K562 (cell line): ENCODE measurements around the gene CARMIL3. TPM values are rescaled to one million over a fixed set of nuclear protein-coding genes. Genes with fewer than 3 reads are reported as not detected.

ENCODE experiments used
- HDAC3 ChIP-seq: fragments of 450-650 bp; IDR thresholded peaks from 2 replicates; pipeline ENCODE4 v1.6.1; 2018; ENCODE audit warnings: borderline replicate concordance, mild to moderate bottlenecking, moderate library complexity; ENCODE audit not compliant: partially characterized antibody
- HDAC6 ChIP-seq: IDR thresholded peaks from 2 replicates; pipeline ENCODE4 v1.6.1; 2012; ENCODE audit warnings: low read depth, mild to moderate bottlenecking, control low read depth, inconsistent platforms, low read length, moderate library complexity
- ILF3 ChIP-seq: fragments of 450-650 bp; IDR thresholded peaks from 2 replicates; pipeline ENCODE4 v1.6.1; 2018; ENCODE audit warnings: antibody characterized with exemption, mild to moderate bottlenecking, moderate library complexity, borderline replicate concordance
- ZBED1 ChIP-seq: IDR thresholded peaks from 2 replicates; pipeline ENCODE4 v1.6.1; 2014
- ZFP1 ChIP-seq: fragments of 450-650 bp; formaldehyde crosslinking; IDR thresholded peaks from 2 replicates; pipeline ENCODE4 v1.4.0; 2020; ENCODE audit warnings: mild to moderate bottlenecking, mixed read lengths
- ZNF445 ChIP-seq: fragments of 250-450 bp; sonication (Bioruptor Pico); IDR thresholded peaks from 2 replicates; pipeline ENCODE4 v1.4.0; 2020; ENCODE audit warnings: low read depth, mild to moderate bottlenecking, moderate library complexity
- ZNF584 ChIP-seq: fragments of 200-800 bp; sonication (Bioruptor generic); IDR thresholded peaks from 2 replicates; pipeline ENCODE4 v1.6.1; 2016; ENCODE audit warnings: low read depth, mild to moderate bottlenecking, missing genetic modification characterization, missing compliant biosample characterization
- polyA plus RNA-seq, 8 experiments: library from polyadenylated mRNA; depleted of rRNA in 4 of 8; stranded (reverse) in 5 of 8; unstranded in 3 of 8; fragments of >200 nt; fragmentation: Nextera tagmentation in 2 of 8; fragmentation: Illumina TruSeq in 1 of 8; extraction: Ambion mirVana in 2 of 8; extraction: Trizol in 1 of 8; gene quantifications; 2 replicates each; pipeline versions ENCODE4 v1.2.1 to v1.2.3, GENCODE V29; 2011 to 2014; ENCODE audit warnings: inconsistent platforms in 1 of 8, missing spikeins in 1 of 8
- total RNA-seq, 7 experiments: library from RNA; depleted of rRNA in 6 of 7; stranded (reverse); fragments of >200 nt in 6 of 7; fragmentation: Illumina TruSeq in 2 of 7; extraction: Trizol in 2 of 7; gene quantifications; 2 replicates each; pipeline versions ENCODE4 v1.2.1 to v1.2.3, GENCODE V29; 2011 to 2021; ENCODE audit warnings: low replicate concordance in 1 of 7
- TF ChIP-seq, protein P1 (sequence below): sonication (generic); formaldehyde crosslinking; IDR thresholded peaks from 2 replicates; pipeline ENCODE4 v1.8.0; 2023; ENCODE audit warnings: missing genetic modification reagents, mild to moderate bottlenecking, borderline replicate concordance
- TF ChIP-seq, protein P2 (sequence below): fragments of 250-450 bp; sonication (Bioruptor Pico); IDR thresholded peaks from 2 replicates; pipeline ENCODE4 v1.9.0; 2021; ENCODE audit warnings: mild to moderate bottlenecking
- TF ChIP-seq, protein P3 (sequence below): fragments of 250-450 bp; sonication (Bioruptor Pico); IDR thresholded peaks from 2 replicates; pipeline ENCODE4 v1.5.0; 2021; ENCODE audit warnings: mild to moderate bottlenecking, borderline replicate concordance
- TF ChIP-seq, protein P4 (sequence below): fragments of 450-650 bp; formaldehyde crosslinking; IDR thresholded peaks from 2 replicates; pipeline ENCODE4 v1.4.0; 2022; ENCODE audit warnings: mild to moderate bottlenecking, moderate library complexity
- TF ChIP-seq, protein P5 (sequence below): sonication (generic); formaldehyde crosslinking; IDR thresholded peaks from 2 replicates; pipeline ENCODE4 v1.8.0; 2023; ENCODE audit warnings: mild to moderate bottlenecking, missing genetic modification reagents

Gene CARMIL3
- total and polyA plus RNA-seq, 9 of the 15 experiments (the other 6 are each of a cell fraction or from before 2014, with no cell fraction given): 0.01 to 0.11 (median 0.05) TPM; not detected in 5

DNA sequence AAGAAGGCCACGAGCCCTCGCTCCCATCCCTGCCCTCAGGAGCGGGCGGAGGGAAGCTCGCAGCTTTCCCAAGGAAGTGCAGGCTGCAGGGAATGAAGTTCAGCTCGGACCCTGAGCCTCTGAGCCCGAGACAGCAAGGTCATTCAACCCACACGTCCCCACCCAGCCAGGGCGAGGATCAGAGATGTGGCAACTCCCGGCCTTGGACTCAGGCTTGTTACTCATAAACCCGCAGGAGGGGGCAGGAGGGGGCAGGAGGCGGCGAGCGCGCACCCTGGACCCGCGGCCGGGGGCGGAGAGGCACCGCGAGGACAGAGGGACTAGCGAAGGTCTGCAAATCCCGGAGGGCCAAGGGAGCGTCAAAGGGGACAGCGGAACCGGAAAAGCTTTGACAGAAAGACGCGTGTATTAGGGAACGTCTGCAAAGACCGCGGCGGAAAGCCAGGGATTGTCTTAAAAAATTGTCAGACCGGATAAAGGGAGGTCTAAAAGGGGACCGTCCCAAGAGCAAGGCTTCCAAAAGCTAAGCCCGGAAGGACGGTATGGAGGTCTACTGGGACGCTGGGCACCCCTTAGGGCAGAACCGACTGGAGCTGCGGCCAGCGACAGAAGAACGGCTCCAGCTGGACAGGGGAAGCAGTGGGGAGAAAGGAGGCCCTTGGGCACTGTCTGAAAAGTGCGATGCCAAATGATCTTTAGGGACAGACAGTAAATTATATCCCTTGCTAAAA, 62.2 kb downstream of the CARMIL3 start (continued):
- TF ChIP-seq, protein P1, sequence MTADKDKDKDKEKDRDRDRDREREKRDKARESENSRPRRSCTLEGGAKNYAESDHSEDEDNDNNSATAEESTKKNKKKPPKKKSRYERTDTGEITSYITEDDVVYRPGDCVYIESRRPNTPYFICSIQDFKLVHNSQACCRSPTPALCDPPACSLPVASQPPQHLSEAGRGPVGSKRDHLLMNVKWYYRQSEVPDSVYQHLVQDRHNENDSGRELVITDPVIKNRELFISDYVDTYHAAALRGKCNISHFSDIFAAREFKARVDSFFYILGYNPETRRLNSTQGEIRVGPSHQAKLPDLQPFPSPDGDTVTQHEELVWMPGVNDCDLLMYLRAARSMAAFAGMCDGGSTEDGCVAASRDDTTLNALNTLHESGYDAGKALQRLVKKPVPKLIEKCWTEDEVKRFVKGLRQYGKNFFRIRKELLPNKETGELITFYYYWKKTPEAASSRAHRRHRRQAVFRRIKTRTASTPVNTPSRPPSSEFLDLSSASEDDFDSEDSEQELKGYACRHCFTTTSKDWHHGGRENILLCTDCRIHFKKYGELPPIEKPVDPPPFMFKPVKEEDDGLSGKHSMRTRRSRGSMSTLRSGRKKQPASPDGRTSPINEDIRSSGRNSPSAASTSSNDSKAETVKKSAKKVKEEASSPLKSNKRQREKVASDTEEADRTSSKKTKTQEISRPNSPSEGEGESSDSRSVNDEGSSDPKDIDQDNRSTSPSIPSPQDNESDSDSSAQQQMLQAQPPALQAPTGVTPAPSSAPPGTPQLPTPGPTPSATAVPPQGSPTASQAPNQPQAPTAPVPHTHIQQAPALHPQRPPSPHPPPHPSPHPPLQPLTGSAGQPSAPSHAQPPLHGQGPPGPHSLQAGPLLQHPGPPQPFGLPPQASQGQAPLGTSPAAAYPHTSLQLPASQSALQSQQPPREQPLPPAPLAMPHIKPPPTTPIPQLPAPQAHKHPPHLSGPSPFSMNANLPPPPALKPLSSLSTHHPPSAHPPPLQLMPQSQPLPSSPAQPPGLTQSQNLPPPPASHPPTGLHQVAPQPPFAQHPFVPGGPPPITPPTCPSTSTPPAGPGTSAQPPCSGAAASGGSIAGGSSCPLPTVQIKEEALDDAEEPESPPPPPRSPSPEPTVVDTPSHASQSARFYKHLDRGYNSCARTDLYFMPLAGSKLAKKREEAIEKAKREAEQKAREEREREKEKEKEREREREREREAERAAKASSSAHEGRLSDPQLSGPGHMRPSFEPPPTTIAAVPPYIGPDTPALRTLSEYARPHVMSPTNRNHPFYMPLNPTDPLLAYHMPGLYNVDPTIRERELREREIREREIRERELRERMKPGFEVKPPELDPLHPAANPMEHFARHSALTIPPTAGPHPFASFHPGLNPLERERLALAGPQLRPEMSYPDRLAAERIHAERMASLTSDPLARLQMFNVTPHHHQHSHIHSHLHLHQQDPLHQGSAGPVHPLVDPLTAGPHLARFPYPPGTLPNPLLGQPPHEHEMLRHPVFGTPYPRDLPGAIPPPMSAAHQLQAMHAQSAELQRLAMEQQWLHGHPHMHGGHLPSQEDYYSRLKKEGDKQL (CRISPR knock-in tag): no peak
- TF ChIP-seq, protein P2, sequence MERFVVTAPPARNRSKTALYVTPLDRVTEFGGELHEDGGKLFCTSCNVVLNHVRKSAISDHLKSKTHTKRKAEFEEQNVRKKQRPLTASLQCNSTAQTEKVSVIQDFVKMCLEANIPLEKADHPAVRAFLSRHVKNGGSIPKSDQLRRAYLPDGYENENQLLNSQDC (CRISPR knock-in tag): no peak
- TF ChIP-seq HDAC6: no peak
- TF ChIP-seq ZBED1: 0 out of 2 replicates have a peak, but pooled peaks have one; percentile 24
- TF ChIP-seq, protein P3, sequence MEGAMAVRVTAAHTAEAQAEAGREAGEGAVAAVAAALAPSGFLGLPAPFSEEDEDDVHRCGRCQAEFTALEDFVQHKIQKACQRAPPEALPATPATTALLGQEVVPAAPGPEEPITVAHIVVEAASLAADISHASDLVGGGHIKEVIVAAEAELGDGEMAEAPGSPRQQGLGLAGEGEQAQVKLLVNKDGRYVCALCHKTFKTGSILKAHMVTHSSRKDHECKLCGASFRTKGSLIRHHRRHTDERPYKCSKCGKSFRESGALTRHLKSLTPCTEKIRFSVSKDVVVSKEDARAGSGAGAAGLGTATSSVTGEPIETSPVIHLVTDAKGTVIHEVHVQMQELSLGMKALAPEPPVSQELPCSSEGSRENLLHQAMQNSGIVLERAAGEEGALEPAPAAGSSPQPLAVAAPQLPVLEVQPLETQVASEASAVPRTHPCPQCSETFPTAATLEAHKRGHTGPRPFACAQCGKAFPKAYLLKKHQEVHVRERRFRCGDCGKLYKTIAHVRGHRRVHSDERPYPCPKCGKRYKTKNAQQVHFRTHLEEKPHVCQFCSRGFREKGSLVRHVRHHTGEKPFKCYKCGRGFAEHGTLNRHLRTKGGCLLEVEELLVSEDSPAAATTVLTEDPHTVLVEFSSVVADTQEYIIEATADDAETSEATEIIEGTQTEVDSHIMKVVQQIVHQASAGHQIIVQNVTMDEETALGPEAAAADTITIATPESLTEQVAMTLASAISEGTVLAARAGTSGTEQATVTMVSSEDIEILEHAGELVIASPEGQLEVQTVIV (CRISPR knock-in tag): no peak
- no peak for TF ChIP-seq ZNF445
- TF ChIP-seq HDAC3: no peak
- TF ChIP-seq, protein P4, sequence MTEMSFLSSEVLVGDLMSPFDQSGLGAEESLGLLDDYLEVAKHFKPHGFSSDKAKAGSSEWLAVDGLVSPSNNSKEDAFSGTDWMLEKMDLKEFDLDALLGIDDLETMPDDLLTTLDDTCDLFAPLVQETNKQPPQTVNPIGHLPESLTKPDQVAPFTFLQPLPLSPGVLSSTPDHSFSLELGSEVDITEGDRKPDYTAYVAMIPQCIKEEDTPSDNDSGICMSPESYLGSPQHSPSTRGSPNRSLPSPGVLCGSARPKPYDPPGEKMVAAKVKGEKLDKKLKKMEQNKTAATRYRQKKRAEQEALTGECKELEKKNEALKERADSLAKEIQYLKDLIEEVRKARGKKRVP (CRISPR knock-in tag): no peak
- no peak for TF ChIP-seq ILF3
- TF ChIP-seq, protein P5, sequence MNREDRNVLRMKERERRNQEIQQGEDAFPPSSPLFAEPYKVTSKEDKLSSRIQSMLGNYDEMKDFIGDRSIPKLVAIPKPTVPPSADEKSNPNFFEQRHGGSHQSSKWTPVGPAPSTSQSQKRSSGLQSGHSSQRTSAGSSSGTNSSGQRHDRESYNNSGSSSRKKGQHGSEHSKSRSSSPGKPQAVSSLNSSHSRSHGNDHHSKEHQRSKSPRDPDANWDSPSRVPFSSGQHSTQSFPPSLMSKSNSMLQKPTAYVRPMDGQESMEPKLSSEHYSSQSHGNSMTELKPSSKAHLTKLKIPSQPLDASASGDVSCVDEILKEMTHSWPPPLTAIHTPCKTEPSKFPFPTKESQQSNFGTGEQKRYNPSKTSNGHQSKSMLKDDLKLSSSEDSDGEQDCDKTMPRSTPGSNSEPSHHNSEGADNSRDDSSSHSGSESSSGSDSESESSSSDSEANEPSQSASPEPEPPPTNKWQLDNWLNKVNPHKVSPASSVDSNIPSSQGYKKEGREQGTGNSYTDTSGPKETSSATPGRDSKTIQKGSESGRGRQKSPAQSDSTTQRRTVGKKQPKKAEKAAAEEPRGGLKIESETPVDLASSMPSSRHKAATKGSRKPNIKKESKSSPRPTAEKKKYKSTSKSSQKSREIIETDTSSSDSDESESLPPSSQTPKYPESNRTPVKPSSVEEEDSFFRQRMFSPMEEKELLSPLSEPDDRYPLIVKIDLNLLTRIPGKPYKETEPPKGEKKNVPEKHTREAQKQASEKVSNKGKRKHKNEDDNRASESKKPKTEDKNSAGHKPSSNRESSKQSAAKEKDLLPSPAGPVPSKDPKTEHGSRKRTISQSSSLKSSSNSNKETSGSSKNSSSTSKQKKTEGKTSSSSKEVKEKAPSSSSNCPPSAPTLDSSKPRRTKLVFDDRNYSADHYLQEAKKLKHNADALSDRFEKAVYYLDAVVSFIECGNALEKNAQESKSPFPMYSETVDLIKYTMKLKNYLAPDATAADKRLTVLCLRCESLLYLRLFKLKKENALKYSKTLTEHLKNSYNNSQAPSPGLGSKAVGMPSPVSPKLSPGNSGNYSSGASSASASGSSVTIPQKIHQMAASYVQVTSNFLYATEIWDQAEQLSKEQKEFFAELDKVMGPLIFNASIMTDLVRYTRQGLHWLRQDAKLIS (CRISPR knock-in tag): 0 out of 2 replicates have a peak, but pooled peaks have one; percentile 57
- no peak for TF ChIP-seq ZNF584
- peak; percentile 86 for TF ChIP-seq ZFP1
